SIG-M5 treated with dmso at 0.1 percent for 504 hours (cell line): ENCODE measurements around the gene CDK13.
"Not testable (repeated sequence)": the region's sequence is repeated elsewhere in the genome, so short reads cannot be mapped to it uniquely, and the experiment has no call there.

Experiments used
- DNase-seq: peaks from one replicate; lab custom pipeline; 2025; ENCODE audit not compliant: unreplicated experiment; lab: John Stamatoyannopoulos, UW

Gene CDK13

GRCh38 chr7:40145596-40146130 is 195.6 kb downstream of the CDK13 start:
- not testable (repeated sequence) for DNase-seq

DNA sequence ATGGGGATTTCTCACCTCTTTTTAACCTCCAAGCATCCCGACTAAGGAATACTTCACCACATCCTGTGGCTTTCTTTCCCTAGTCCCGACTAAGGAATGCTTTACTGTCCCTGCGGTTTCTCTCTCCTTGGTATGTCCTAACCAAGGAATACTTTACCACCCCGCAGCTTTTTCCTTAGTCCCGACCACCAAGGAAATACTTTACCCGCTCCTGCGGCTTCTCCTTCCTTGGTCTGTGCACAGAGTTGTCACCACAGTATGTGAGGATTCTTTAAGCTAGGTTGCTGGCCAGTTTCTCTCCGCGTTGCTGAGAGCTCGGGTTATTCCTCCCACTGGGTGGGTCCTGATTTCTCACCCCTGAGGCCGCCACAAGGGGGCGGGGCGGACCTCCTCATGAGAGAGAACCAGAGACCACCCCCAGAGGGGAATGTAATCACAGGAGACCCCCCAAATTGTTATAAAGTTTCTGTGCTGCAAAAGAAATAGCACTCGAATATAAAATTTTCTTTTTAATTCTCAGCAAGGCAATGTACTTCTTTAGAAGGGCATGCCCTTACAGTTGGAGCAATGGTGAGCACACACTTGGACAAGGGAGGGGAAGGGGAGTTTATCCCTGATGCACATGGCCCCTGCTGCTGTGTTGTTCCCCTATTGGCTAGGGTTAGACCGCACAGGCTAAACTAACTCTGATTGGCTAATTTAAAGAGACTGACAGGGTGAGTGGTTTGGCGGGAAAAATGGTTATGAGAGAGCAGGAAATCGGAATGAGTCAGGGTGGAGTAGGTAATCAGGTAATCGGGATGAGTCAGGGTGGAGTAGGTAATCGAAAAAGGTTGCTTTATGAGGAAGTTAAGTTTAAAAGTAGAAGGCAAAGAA is 197.6 kb downstream of the CDK13 start:
- DNase-seq = no peak

DNA sequence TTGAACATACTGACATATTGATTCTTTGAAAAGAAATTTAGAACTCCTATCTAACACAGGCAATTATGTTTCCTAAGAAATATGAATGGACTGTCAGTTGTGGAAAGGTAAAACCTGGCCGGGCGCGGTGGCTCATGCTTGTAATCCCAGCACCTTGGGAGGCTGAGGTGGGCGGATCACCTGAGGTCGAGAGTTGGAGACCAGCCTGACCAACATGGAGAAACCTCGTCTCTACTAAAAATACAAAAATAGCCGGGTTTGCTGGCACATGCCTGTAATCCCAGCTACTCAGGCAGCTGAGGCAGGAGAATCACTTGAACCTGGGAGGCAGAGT is 198.2 kb downstream of the CDK13 start:
- not testable (repeated sequence) for DNase-seq

- no peak for DNase-seq
These were observed 198.6 kb downstream of the CDK13 start for GRCh38 chr7:40148671-40149070.
